HCT116 (cell line): Measurements from ENCODE around the gene ST3GAL6. TPM values are rescaled to one million over a fixed set of nuclear protein-coding genes. Genes with fewer than 3 reads are reported as not detected.

ENCODE experiments used
- ATAC-seq: fragments of 200-7000 bp; cut with Tn5 transposase; 2 replicates; pipeline ENCODE4 v1.9.1; 2020; ENCODE audit warnings: mild to moderate bottlenecking, moderate library complexity
- BruUV-seq: library from RNA; stranded (reverse); fragments of 400-500 nt; replicated peaks from 2 replicates; lab custom pipeline; 2021; lab: Mats Ljungman, UMichigan
- CTCF ChIA-PET: fragments of 300-600 bp; sonication (Branson Sonifier 250); formaldehyde crosslinking; loops from one replicate; lab custom pipeline; 2021; ENCODE audit warnings: antibody characterized with exemption; lab: Charles Lee
- POLR2A ChIA-PET: fragments of 300-600, 350-600 bp; sonication (Branson Sonifier 250); formaldehyde crosslinking; loops from one replicate; lab custom pipeline; 2021; ENCODE audit warnings: antibody characterized with exemption; lab: Charles Lee
- RAD21 ChIA-PET, 2 experiments: fragments of 300-600 bp; sonication (Branson Sonifier 250); formaldehyde crosslinking; loops; one replicate each; lab custom pipeline; 2023; ENCODE audit warnings: low total read pairs in 2 of 2; ENCODE audit not compliant: uncharacterized antibody in 2 of 2, unreplicated experiment in 2 of 2, low non-redundant PET in 1 of 2; lab: Charles Lee
- DNase-seq: peaks from one replicate; pipeline ENCODE4 v3.0.0-alpha.2; 2010; ENCODE audit warnings: low read depth, low spot score
- H2AFZ ChIP-seq: fragments of 200-600 bp; shearing (Covaris generic), sonication (generic); 2 replicates; pipeline ENCODE4 v1.6.1; 2017; ENCODE audit warnings: low read depth, mixed run types, mixed read lengths, antibody characterized with exemption, low read length; ENCODE audit not compliant: poor library complexity, severe bottlenecking
- H3K27ac ChIP-seq: 2 replicates; pipeline ENCODE4 v1.5.1; 2012; ENCODE audit warnings: low read depth, low read length
- H3K27me3 ChIP-seq: fragments of 200-600 bp; sonication (generic); 2 replicates; pipeline ENCODE4 v1.6.1; 2016; ENCODE audit warnings: mixed run types, low read length, mixed read lengths; ENCODE audit not compliant: insufficient read depth
- H3K36me3 ChIP-seq, 2 experiments: fragments of 200-500 bp in 1 of 2; fragments of 200-600 bp in 1 of 2; sonication (Bioruptor generic) in 1 of 2; sonication (generic) in 1 of 2; 2 replicates each; pipeline versions ENCODE4 v1.5.1 to v1.6.1; 2014 to 2016; ENCODE audit warnings: low read length in 2 of 2, inconsistent platforms in 1 of 2, mixed read lengths in 1 of 2, mixed run types in 1 of 2; ENCODE audit not compliant: insufficient read depth in 2 of 2, control insufficient read depth in 1 of 2
- H3K4me1 ChIP-seq, 2 experiments: fragments of 200-600 bp in 1 of 2; sonication (generic) in 1 of 2; 2 replicates each; pipeline versions ENCODE4 v1.5.1 to v1.6.1; 2012 to 2017; ENCODE audit warnings: low read length in 2 of 2, inconsistent platforms in 1 of 2, mild to moderate bottlenecking in 1 of 2, mixed read lengths in 1 of 2, mixed run types in 1 of 2, moderate library complexity in 1 of 2; ENCODE audit not compliant: insufficient read depth in 2 of 2, control insufficient read depth in 1 of 2
- H3K4me2 ChIP-seq: fragments of 200-600 bp; sonication (generic); 2 replicates; pipeline ENCODE4 v1.6.1; 2017; ENCODE audit warnings: mixed run types, low read length, mixed read lengths
- H3K4me3 ChIP-seq, 2 experiments: fragments of 200-600 bp in 1 of 2; sonication (generic) in 1 of 2; replicated peaks in 1 of 2; 2 replicates each; pipeline ENCODE4 v1.5.1; 2011 to 2016; ENCODE audit warnings: low read length in 2 of 2, control low read depth in 1 of 2, low read depth in 1 of 2, mild to moderate bottlenecking in 1 of 2, mixed read lengths in 1 of 2, mixed run types in 1 of 2
- H3K79me2 ChIP-seq: fragments of 200-600 bp; sonication (generic); 2 replicates; pipeline ENCODE4 v1.6.1; 2017; ENCODE audit warnings: mild to moderate bottlenecking, mixed run types, low read length, moderate library complexity, mixed read lengths; ENCODE audit not compliant: insufficient read depth
- H3K9ac ChIP-seq: fragments of 200-600 bp; sonication (generic); 2 replicates; pipeline ENCODE4 v1.6.1; 2016; ENCODE audit warnings: low read length, mixed read lengths
- H3K9me2 ChIP-seq: fragments of 200-600 bp; sonication (generic), shearing (Covaris generic); 2 replicates; pipeline ENCODE4 v1.6.1; 2017; ENCODE audit warnings: mixed run types, mild to moderate bottlenecking, moderate library complexity; ENCODE audit not compliant: insufficient read depth
- H3K9me3 ChIP-seq, 2 experiments: fragments of 200-500 bp in 1 of 2; fragments of 200-600 bp in 1 of 2; sonication (Bioruptor generic) in 1 of 2; sonication (generic) in 1 of 2; 2 replicates each; pipeline ENCODE4 v1.6.1; 2014 to 2017; ENCODE audit warnings: low read length in 2 of 2, mixed read lengths in 2 of 2, inconsistent platforms in 1 of 2, low read depth in 1 of 2, mild to moderate bottlenecking in 1 of 2, mixed run types in 1 of 2, moderate library complexity in 1 of 2; ENCODE audit not compliant: control insufficient read depth in 1 of 2, insufficient read depth in 1 of 2
- H4K20me1 ChIP-seq: fragments of 200-600 bp; sonication (generic), shearing (Covaris generic); 2 replicates; pipeline ENCODE4 v1.6.1; 2017; ENCODE audit warnings: mixed run types, mild to moderate bottlenecking, moderate library complexity; ENCODE audit not compliant: insufficient read depth
- CBX3 ChIP-seq: IDR thresholded peaks from 2 replicates; pipeline ENCODE4 v1.6.1; 2012; ENCODE audit warnings: low read depth
- EGR1 ChIP-seq: IDR thresholded peaks from 2 replicates; pipeline ENCODE4 v1.6.1; 2012; ENCODE audit warnings: low read depth
- ELF1 ChIP-seq: IDR thresholded peaks from 2 replicates; pipeline ENCODE4 v1.6.1; 2012; ENCODE audit warnings: low read depth, borderline replicate concordance
- EZH2phosphoT487 ChIP-seq: fragments of 200-600 bp; IDR thresholded peaks from 2 replicates; pipeline ENCODE4 v1.6.1; 2018; ENCODE audit warnings: antibody characterized with exemption, borderline replicate concordance
- JUND ChIP-seq: IDR thresholded peaks from 2 replicates; pipeline ENCODE4 v1.6.1; 2012
- MAX ChIP-seq: IDR thresholded peaks from 2 replicates; pipeline ENCODE4 v1.6.1; 2012
- POLR2A ChIP-seq: IDR thresholded peaks from 2 replicates; pipeline ENCODE4 v1.7.0; 2011; ENCODE audit warnings: borderline replicate concordance; ENCODE audit not compliant: insufficient read depth, insufficient read length; ENCODE audit errors: extremely low read depth
- RAD21 ChIP-seq: IDR thresholded peaks from 2 replicates; pipeline ENCODE4 v1.6.1; 2012; ENCODE audit warnings: low read depth, mild to moderate bottlenecking
- REST ChIP-seq: IDR thresholded peaks from 2 replicates; pipeline ENCODE4 v1.6.1; 2012; ENCODE audit warnings: low read depth
- SIN3A ChIP-seq: IDR thresholded peaks from 2 replicates; pipeline ENCODE4 v1.6.1; 2012; ENCODE audit warnings: low read depth
- SP1 ChIP-seq: IDR thresholded peaks from 2 replicates; pipeline ENCODE4 v1.6.1; 2012; ENCODE audit warnings: low read depth
- SRF ChIP-seq: IDR thresholded peaks from 2 replicates; pipeline ENCODE4 v1.6.1; 2012; ENCODE audit warnings: low read depth
- TCF7L2 ChIP-seq: IDR thresholded peaks from 2 replicates; pipeline ENCODE4 v1.7.0; 2011; ENCODE audit warnings: borderline replicate concordance, inconsistent platforms; ENCODE audit not compliant: insufficient read depth, insufficient read length; ENCODE audit errors: extremely low read depth
- ZBTB33 ChIP-seq: IDR thresholded peaks from 2 replicates; pipeline ENCODE4 v1.6.1; 2011; ENCODE audit warnings: mild to moderate bottlenecking, low read length, moderate library complexity; ENCODE audit not compliant: insufficient replicate concordance; ENCODE audit errors: extremely low read depth
- ZFX ChIP-seq: fragments of 450-650 bp; IDR thresholded peaks from 2 replicates; pipeline ENCODE4 v1.6.1; 2017
- intact Hi-C: fragments of 100-400 bp; cut with micrococcal nuclease; formaldehyde crosslinking; loops from 2 replicates; pipeline ENCODE4 v1.10.0; 2022
- total RNA-seq: library from RNA; stranded (reverse); gene quantifications from one replicate; pipeline ENCODE4 v1.2.1, GENCODE V29; 2021; ENCODE audit not compliant: unreplicated experiment

The ST3GAL6 gene
- total RNA-seq, 1 experiment from 2014 or later = 10.6 TPM

GRCh38 chr3:98746882-98747281 is 16.3 kb upstream of the ST3GAL6 start:
- CTCF ChIA-PET = interaction anchor here (1.0 kb wide), 1 partner anchor 12 kb away, joined by 3 read pairs; no protein-coding TSS in a partner anchor
- RAD21 ChIA-PET = interaction anchor here in 1 of 2 experiments (0.6 kb wide), 1 partner anchor 1274 kb away, joined by 8 read pairs; no protein-coding TSS in a partner anchor
- Histone ChIP-seq H3K9me2 (no peaks in the 10 kb centered on the region), H3K36me3 (no peaks in the 10 kb centered on the region), H3K4me3 (no peak overlapping the region), H3K4me1 (peaks cover 0 to 10% of the 10 kb centered on the region in 2 experiments; a peak in 1 of 4 replicates), H3K27me3 (no peaks in the 10 kb centered on the region)
- DNase-seq = no peak
- intact Hi-C loops = no loop called here
- no peak for TF ChIP-seq SP1
- TF ChIP-seq JUND = no peak
- TF ChIP-seq, all 23 proteins: peak for 0
- no TSS peak for BruUV-seq
- H3K4me2 ChIP-seq = no peak overlapping the region
- H2AFZ ChIP-seq = no peak overlapping the region
- H3K9ac ChIP-seq = no peak overlapping the region
- 0 out of 2 replicates have a peak, but pooled peaks cover 3% of the 10 kb centered on the region for H3K79me2 ChIP-seq
- no peaks in the 10 kb centered on the region for H4K20me1 ChIP-seq
- no peaks in the 10 kb centered on the region for H3K9me3 ChIP-seq
- no peak for ATAC-seq
- no peak overlapping the region for H3K27ac ChIP-seq
- POLR2A ChIA-PET = interaction anchor here (1.8 kb wide), 1 partner anchor 15 kb away, joined by 4 read pairs; no protein-coding TSS in a partner anchor

- DNase-seq = no peak
- no peak overlapping the region for H2AFZ ChIP-seq
- H3K9me2 ChIP-seq = no peaks in the 10 kb centered on the region
- CTCF ChIA-PET = no interaction called here
- no TSS peak for BruUV-seq
- RAD21 ChIA-PET = no interaction called here
- H3K36me3 ChIP-seq = no peaks in the 10 kb centered on the region
- H3K79me2 ChIP-seq = no peaks in the 10 kb centered on the region
- H3K4me1 ChIP-seq = no peaks in the 10 kb centered on the region
- no peaks in the 10 kb centered on the region for H3K27me3 ChIP-seq
- H3K9me3 ChIP-seq = no peaks in the 10 kb centered on the region
- no peak overlapping the region for H3K9ac ChIP-seq
- POLR2A ChIA-PET = interaction anchor here (1.1 kb wide), 1 partner anchor 19 kb away, joined by 4 read pairs; no protein-coding TSS in a partner anchor
- ATAC-seq = no peak
- no peak overlapping the region for H3K4me2 ChIP-seq
- intact Hi-C loops = no loop called here
- H4K20me1 ChIP-seq = no peaks in the 10 kb centered on the region
- H3K27ac ChIP-seq = no peak overlapping the region
- H3K4me3 ChIP-seq = no peak overlapping the region
- no peak for TF ChIP-seq SIN3A
- TF ChIP-seq ZBTB33 = no peak
- no peak for TF ChIP-seq ELF1
- no peak for TF ChIP-seq CBX3
- TF ChIP-seq SP1 = no peak
- TF ChIP-seq REST = no peak
- TF ChIP-seq MAX = no peak
- no peak for TF ChIP-seq RAD21
- TF ChIP-seq EGR1 = no peak
- no peak for TF ChIP-seq JUND
- no peak for TF ChIP-seq TCF7L2
- no peak for TF ChIP-seq SRF
- TF ChIP-seq EZH2phosphoT487 = no peak
- no peak for TF ChIP-seq ZFX
- no peak for TF ChIP-seq POLR2A
Observed at GRCh38 chr3:98750276-98750919, 12.7 kb upstream of the ST3GAL6 start.
